Measurements from ENCODE around the gene TSEN2. TPM values are rescaled to one million over a fixed set of nuclear protein-coding genes. Genes with fewer than 3 reads are reported as not detected.
"Not testable (repeated sequence)": the region's sequence is repeated elsewhere in the genome, so short reads cannot be mapped to it uniquely, and the experiment has no call there.

Gene TSEN2
- total RNA-seq, 3 donors from 2014 or later: 20.0 to 32.8 (median 26.5) TPM

- intact Hi-C loops (cut with DNase I; ENCODE audit: low total_unique reads): no loop called here
- H3K36me3 ChIP-seq: no peaks in the 10 kb centered on the region
- no peaks in the 10 kb centered on the region for H3K9me3 ChIP-seq
- TF ChIP-seq POLR2AphosphoS5 (IDR thresholded peaks at IDR 0.05) (no peak), POLR2A (IDR thresholded peaks at IDR 0.05) (no peak), CTCF (IDR thresholded peaks at IDR 0.05) (no peak)
- H3K4me3 ChIP-seq: no peak overlapping the region
- no peak overlapping the region for H3K27ac ChIP-seq
- DNase-seq (ENCODE audit: low spot score in 2 of 2): no peak
- H3K4me1 ChIP-seq: no peaks in the 10 kb centered on the region
- H3K27me3 ChIP-seq: no peaks in the 10 kb centered on the region
Measured at GRCh38 chr3:12541625-12542024, 57.3 kb downstream of the TSEN2 start.

GRCh38 chr3:12543497-12543896, 59.2 kb downstream of the TSEN2 start:
- intact Hi-C loops (cut with DNase I; ENCODE audit: low total_unique reads); H3K27me3 ChIP-seq; H3K4me1 ChIP-seq: not testable (repeated sequence)

GRCh38 chr3:12544652-12545472, 60.6 kb downstream of the TSEN2 start:
- intact Hi-C loops (cut with DNase I; ENCODE audit: low total_unique reads): loop anchor here (5.0 kb wide), 1 partner anchor 498 kb away; no protein-coding TSS in a partner anchor
- no peaks in the 10 kb centered on the region for H3K27me3 ChIP-seq

More at GRCh38 chr3:12543497-12543896, 59.2 kb downstream of the TSEN2 start:
- H3K27ac ChIP-seq; H3K4me3 ChIP-seq; DNase-seq (ENCODE audit: low spot score in 2 of 2); H3K36me3 ChIP-seq; H3K9me3 ChIP-seq: not testable (repeated sequence)

GRCh38 chr3:12545473-12545791, 61.2 kb downstream of the TSEN2 start, which contains the start of gene MKRN2OS:
MKRN2OS (minus strand) TSS chr3:12545499; CDS start chr3:12545464, 35 bp downstream.
- Histone ChIP-seq H3K36me3 (no peaks in the 10 kb centered on the region), H3K27ac (peak within 1 kb of the TSS; percentile 48 to 58), H3K4me3 (peak within 1 kb of the TSS in 2 of 3 donors; percentile 37 to 60), H3K4me1 (no peaks in the 10 kb centered on the region), H3K27me3 (no peaks in the 10 kb centered on the region), H3K9me3 (no peaks in the 10 kb centered on the region)
- TF ChIP-seq POLR2A (IDR thresholded peaks at IDR 0.05): no peak
- TF ChIP-seq CTCF (IDR thresholded peaks at IDR 0.05): no peak
- TF ChIP-seq POLR2AphosphoS5 (IDR thresholded peaks at IDR 0.05): no peak
- intact Hi-C loops (cut with DNase I; ENCODE audit: low total_unique reads): loop anchor here (5.0 kb wide), 1 partner anchor 498 kb away; no protein-coding TSS in a partner anchor
- DNase-seq (ENCODE audit: low spot score in 2 of 2): peak; percentile 42 to 61

More at GRCh38 chr3:12544652-12545472, 60.6 kb downstream of the TSEN2 start:
- Histone ChIP-seq H3K9me3 (no peaks in the 10 kb centered on the region), H3K4me1 (no peaks in the 10 kb centered on the region), H3K36me3 (no peaks in the 10 kb centered on the region), H3K27ac (peak overlapping the region; percentile 48 to 58), H3K4me3 (peak overlapping the region in 2 of 3 donors; percentile 37 to 60)
- DNase-seq (ENCODE audit: low spot score in 2 of 2): no peak
- TF ChIP-seq POLR2A (IDR thresholded peaks at IDR 0.05) (no peak), CTCF (IDR thresholded peaks at IDR 0.05) (no peak), POLR2AphosphoS5 (IDR thresholded peaks at IDR 0.05) (no peak)

- H3K27ac ChIP-seq: no peak overlapping the region
- peaks cover 0 to 17% of the 10 kb centered on the region in 2 donors for H3K27me3 ChIP-seq
- intact Hi-C loops (cut with DNase I; ENCODE audit: low total_unique reads): loop anchor here (5.0 kb wide), 1 partner anchor 503 kb away; no protein-coding TSS in a partner anchor
- no peak overlapping the region for H3K4me3 ChIP-seq
- H3K9me3 ChIP-seq: no peaks in the 10 kb centered on the region
- no peak for DNase-seq (ENCODE audit: low spot score in 2 of 2)
- H3K4me1 ChIP-seq: no peaks in the 10 kb centered on the region
- H3K36me3 ChIP-seq: no peaks in the 10 kb centered on the region
- no peak for TF ChIP-seq POLR2A (IDR thresholded peaks at IDR 0.05)
- no peak for TF ChIP-seq CTCF (IDR thresholded peaks at IDR 0.05)
- TF ChIP-seq POLR2AphosphoS5 (IDR thresholded peaks at IDR 0.05): no peak
Measured at GRCh38 chr3:12549971-12550760, 65.9 kb downstream of the TSEN2 start.

Data from breast epithelium (tissue), 4 donors.